GM19328 (cell line): Measurements from ENCODE around the gene PPP1R12A.
"Not testable (repeated sequence)": the region's sequence is repeated elsewhere in the genome, so short reads cannot be mapped to it uniquely, and the experiment has no call there.

Source experiments
- ATAC-seq: cut with Tn5 transposase; IDR thresholded peaks from one replicate; pipeline ENCODE4 v1.9.1; 2021; ENCODE audit warnings: mild to moderate bottlenecking, moderate library complexity; ENCODE audit not compliant: unreplicated experiment

PPP1R12A gene

DNA sequence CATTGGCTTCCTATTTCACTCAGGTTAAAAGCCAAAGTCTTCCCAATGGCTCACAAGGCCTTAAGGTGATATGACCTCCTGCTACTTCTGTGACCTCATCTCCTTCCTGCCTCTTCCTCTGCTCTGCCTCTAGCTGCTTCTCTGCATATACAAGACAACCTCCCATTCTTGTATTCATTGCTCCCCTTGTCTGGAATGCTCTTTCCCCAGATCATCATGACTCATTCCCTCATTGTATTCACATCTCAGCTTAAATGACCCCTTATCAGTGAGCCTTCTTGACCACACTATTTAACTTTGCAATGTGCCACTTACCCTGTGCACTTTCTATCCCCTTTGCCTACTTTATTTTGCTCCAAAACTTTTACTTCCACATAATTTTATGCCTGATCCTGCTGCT is 90.2 kb downstream of the PPP1R12A start:
- ATAC-seq = no peak

DNA sequence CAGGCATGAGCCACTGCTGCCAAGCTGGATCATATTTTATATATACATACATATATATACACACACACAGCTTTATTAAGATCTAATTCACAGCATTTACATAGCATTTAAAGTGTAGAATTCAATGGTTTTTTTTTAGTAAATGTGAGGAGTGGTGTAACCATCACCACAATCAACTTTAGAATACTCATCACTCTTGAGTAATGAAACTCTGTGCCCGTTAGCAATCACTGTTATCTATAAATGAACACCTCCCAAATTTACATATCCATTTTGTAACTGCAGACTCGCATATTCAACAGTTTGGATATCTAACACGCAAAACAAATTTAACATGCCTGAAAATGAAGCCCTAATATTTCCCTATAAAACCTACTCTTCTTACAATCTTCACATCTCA is 90.9 kb downstream of the PPP1R12A start:
- ATAC-seq = no peak

DNA sequence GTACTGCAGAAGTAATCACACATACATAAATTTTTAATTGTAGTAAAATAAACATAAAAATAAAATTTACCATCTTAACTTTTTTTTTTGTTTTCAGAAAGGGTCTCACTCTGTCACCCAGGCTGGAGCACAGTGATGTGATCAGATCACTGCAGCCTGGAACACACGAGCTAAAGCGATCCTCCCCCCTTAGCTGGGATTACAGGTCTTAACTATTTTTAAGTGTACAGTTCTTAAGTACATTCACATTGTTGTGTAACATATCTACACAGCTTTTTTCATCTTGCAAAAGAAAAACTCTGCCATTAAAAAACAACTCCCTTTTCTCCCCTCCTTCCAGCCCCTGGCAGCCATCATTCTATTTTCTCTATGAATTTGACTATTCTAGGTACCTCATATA is 92.3 kb downstream of the PPP1R12A start:
- no peak for ATAC-seq

DNA sequence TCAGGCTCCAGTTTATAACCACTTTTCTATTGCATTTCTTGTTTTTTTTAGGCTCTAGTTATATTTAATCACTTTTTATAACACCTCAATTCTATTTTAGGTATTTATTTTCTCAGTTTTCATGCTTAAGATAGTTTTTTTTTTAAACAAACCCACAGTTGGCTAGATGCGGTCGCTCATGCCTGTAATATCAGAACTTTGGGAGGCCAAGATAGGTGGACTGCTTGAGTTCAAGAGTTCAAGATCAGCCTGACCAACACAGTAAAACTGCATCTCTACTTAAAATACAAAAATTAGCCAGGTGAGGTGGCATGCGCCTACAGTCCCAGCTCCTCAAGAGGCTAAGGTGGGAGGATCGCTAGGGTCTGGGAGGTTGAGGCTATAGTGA is 93.0 kb downstream of the PPP1R12A start:
- ATAC-seq = no peak

DNA sequence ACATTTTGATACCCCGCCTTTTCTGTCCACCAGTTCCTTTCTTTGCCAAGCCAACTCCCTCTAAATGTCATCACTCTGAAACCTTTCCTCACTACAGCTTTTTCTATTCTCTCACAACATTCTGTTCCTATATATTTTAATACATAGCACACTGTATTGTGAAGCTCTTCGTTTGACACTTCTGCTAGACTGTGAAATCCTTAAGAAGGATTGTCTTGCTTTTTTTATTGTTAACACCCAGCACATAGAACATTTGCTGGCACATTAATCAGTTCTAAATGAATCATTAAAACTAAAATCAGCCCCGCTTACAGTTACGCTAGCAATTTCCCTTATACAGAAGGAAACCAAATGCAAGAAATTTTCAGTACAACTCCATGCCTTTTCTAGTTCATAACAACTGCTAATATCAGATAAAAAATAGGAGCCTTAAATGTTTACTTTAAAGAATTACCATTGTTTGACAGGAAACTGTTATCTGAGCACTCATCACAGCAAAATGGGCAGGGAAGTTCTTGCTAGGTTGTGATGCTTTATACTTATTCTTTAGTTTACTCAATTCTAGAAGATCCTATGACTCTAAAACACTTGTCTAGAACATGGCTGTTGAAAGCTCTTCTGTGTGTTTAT is 93.5 kb downstream of the PPP1R12A start:
- ATAC-seq = no peak

DNA sequence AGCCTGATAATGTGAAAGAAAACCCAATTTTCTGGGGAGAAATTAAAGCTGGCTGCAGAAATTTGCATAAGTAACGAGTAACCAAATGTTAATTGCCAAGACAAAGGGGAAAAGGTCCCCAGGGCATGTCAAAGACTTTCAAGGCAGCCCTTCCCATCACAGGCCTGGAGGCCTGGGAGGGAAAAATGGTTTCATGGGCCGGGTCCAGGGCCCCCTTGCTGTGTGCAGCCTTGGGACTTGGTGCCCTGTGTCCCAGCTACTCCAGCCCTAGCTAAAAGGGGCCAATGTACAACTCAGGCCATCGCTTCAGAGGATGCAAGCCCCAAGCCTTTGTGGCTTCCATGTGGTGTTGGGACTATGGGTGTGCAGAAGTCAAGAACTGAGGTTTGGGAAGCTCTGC is 96.5 kb downstream of the PPP1R12A start:
- ATAC-seq = no peak

DNA sequence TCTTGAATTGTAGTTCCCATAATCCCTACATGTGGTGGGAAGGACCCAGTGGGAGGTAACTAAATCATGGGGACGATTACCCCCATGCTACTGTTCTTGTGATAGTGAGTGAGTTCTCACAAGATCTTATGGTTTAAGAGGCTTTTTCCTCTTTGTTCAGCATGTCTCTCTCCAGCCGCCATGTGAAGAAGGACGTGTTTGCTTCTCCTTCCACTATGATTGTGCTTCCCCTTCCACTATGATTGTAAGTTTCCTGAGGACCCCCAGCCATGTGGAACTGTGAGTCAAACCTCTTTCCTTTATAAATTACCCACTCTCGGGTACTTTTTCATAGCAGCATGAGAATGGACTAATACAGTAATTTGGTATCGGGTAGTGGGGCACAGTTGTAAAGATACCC is 97.3 kb downstream of the PPP1R12A start:
- ATAC-seq = no peak

DNA sequence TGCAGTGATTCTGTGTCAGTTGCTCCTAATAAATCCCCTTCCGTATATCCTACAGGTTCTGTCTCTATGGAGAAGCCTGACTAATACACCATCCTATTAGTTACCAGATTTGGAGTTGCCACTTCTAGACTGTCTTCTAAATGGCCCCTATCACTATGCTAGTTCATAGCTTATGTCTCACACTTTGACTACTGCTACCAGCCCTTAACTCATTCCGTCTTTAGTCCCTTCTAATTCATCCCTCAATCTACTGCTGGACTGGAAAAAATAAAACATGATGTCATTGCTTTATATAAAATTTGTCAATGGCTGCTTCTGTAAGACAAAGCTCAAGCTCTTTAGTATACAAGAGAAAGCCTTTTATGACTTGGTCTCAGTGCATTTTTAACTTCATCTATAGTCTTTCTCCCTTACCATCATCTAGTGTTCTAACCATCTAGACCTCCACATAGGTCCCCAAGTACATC is 99.5 kb downstream of the PPP1R12A start:
- no peak for ATAC-seq

DNA sequence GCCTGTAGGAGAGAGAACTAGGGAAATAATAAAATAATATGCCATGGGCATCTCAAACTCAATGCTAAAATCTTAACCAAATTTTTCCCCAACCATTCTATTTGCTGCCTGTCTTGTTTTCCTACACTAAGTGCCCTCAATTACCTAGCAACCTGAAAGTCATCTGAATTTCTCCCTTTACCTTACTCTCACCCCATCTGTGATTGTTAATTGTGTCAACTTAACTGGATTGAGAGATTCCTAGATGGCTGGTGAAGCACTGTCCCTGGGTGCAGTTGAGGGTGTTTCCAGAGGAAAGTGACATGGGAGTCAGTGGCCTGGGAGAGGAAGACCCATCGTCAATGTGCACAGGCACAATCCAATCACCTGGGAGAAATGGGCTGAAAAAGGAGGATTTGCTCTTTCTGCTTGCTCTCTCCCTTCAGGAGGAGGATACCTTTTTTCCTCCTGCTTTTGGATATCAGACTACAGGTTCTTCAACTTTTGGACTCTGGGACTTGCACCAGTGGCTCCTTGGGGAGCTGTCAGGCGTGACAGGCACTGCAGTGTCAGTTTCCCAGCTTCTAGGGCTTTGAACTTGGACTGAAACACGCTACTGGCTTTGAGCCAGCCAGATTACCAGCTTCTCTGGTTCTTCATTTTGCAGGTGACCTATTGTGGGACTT is 100.1 kb downstream of the PPP1R12A start:
- no peak for ATAC-seq

DNA sequence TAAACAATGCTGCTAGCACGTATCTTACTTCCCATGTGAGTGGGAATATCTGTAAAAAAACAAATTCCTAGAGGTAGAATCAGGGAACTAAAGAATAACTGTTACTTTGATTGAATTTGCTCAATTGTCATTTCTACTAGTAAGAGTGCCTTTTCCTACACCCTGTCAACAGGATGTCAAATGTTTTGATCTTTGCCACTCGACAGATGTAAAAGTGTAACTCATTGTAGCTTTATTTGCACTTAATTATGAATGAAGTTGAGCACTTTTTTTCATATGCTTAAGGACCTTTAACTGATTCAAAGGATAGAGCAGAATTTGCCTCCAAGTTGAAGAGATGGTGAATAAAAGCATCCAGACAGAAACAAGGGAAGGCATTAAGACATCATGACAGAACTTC is 104.5 kb downstream of the PPP1R12A start:
- no peak for ATAC-seq

DNA sequence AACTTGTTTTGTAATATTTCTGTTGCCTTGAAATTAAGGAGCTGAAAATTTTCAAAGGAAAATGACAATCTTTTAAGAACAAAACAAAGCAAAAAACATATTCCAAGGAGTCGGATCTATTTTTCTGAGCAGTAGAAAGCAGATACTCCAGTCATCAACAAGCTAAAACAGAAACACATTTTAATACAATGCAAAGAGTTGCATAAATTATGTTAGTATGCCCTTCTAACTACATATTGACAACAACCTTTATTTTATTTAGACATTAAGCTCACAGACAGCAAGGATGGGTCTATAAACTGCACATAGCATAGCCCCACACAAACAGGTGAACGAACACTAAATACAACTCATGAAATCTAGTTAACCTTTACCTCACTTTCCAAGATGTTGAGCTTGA is 106.0 kb downstream of the PPP1R12A start:
- no peak for ATAC-seq

DNA sequence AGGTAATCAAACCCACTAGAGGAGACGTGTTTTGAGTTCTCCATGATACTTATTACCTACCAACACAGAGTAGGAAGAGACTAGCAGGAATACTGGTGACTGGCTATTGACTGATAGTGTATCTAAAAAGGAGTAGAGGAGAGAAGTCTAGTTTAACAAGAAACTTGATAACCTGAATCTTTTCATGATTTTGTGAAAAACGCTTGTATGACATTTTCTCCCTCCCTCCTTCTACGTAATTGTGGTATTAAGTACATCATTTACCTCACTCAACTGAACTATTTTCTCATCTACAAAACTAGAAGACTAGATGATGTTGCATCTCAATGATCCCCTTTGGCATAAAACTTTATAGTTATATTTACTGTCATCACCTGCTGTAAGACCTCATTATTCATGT is 107.4 kb downstream of the PPP1R12A start:
- ATAC-seq = no peak

DNA sequence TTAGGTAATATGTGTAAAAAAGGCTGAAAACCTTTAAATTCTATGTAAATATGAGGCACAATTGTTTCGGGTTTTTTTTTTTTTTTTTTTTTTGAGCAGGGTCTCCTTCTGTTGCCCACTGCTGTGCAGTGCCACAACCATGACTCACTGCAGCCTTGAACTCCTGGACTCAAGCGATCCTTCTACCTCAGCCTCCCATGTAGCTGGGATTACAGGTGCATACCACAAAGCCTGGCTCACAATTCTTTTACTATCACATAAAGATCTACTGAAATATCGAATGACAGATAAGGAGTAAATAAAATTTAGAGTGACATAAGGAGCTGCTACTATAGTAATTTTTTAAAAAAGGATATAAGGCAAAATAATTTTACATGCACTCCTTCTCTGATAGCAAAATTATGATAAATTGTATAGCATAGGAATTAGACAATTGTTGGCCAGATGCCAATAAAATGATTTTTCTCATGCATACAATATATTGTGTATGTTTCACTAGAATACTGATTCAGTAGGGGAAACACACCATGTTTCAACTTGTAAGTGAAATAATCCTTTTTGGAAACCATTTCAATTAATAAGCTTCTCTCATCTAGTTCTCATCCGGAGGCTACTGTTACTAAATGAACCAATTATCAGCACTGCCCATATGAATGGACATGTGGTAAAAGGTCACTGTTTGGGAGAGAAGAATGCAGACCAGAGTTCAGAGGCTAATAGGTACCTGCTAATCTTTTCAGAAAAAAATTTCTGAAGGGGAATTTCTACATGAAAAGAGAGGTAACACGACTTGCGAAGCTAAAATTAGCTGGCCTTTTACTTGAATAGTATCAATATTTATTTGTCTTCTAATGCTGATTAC is 108.4 kb downstream of the PPP1R12A start:
- no peak for ATAC-seq

DNA sequence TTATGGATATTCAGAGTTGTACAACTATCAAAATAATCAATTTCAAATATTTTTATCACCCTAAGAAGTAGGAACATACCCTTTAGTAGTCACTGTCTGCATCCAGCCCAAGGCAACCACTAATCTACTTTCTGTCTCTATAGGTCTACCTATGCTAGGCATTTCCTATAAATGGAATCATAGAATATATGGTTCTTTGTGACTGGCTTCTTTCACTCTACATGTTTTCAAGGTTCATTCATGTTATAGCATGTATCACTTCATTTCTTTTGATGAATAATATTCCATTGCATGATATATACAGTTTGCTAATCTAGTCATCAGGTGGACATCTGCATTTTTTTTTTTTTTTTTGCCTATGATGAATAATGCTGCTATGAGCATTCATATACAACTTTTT is 112.4 kb downstream of the PPP1R12A start:
- ATAC-seq = no peak

DNA sequence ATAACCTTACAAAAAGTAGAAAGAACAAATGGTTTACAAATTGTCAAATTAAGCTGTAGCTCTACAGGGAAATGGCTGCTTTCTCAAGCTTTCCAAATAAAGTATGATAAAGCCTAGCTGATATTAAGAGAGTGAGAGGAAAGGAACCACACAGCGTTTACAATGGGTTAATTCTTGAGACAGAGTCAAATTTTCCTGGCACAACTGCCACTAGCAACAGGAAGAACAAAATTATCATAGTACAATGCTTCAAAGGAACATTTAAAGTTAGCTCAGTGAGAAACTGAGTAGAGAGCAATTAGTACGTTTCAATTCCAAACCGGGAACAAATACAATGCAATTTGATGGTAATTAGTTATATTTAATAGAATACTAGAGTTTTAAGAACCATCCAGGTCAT is 116.0 kb downstream of the PPP1R12A start:
- ATAC-seq = no peak

DNA sequence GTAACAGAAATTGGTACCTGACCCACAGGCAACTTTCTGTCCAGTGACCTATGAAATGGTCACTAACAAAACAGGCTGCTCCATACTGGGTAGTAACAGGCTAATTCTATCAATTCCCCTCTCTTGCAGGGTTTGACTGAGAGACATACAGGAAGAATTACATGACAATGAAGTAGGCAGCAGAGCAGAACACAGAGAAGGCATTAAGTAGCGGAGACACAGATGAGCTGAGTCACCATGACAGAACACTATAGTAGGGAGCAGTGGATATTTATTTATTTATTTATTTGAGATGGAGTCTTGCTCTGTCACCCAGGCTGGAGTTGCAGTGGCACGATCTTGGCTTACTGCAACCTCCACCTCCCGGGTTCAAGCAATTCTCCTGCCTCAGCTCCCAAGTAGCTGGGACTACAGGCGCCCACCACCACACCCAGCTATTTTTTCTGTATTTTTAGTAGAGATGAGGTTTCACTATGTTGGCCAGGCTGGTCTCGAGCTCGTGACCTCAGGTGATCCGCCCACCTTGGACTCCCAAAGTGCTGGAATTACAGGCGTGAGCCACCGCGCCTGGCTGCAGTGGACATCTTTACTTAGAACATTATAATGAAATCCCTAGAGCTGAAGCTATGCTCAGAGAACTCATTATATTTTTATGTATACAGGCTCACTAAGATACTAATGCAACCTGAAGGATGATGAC is 150.4 kb downstream of the PPP1R12A start:
- not testable (repeated sequence) for ATAC-seq

DNA sequence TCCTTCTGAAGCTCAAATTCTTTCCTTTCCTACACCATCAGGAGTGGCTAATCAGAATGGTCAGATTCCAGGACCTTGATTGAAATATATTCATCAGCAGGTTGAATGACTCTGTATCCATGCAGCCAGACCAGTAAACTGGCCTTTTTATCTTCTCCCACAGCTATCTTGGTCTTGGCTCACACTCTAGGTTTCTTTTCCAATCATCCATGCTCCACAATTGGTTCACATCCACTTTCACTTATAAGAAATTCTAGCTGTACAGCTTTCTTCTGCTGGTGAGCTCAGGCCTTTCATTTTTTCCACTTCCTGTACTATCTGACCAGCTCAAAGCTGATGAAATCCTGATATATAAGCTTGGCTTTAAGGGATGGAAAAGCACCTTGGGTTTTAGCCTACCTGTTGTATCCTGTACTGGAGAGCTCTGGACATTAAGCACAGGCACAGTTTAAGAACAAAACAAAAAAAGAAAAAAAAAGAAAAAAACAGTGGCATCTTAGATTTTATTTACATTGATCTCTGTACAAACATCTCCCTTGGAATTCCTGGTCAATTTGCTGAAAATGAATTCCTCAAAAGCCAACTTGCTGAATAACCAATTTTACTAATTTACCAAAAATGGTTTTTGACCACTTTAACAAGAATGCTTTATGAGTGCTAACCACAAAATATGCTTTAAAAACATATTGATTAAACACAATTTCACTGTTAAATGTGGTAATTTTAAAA is 152.6 kb downstream of the PPP1R12A start:
- ATAC-seq = no peak

DNA sequence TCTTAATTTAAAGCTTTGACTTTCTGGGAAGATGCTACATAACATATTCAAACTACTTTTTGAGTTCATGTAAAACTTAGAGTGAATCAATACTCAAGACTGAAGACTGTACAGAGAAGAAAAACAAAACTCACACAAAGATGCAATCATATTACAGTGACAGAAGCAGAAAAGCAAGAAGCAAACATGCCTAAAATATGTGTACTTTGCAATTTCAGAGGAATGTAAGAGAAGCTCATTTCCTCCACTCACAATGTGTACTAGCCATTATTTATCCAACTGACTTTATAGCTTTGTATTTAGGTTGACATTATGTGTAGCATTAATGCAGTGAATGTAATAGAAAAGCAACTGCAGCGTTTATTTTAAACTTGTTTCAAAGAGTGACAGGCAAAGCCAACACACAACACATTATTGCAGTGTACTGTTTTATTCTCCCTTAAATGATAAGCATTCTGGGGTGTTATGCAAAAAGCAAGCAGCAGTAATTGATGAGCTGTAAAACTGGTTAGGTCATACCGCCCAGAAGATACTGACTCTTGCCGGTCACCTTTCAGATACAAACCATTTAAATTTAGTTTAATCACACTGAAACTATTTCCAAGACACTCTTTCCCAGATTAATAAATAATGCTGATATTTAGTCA is 156.0 kb downstream of the PPP1R12A start:
- ATAC-seq = no peak

DNA sequence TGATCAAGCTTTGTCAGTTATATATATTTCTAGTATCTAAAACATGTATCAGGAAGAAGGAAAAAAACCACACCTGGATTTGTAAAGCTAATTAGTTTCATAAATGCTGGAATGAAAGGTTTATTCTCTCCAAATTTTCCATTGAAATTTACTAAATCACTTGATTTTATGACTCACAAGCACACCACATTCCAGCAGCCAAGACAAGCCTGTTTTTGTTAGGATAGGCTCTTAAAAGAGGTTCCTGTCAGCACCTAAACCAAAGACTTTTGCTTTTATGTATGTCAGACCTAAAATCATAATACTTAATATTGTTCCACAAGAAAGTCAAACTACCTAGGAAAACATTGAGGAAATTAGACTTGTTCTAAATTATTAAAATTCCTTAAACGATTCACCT is 158.8 kb downstream of the PPP1R12A start:
- ATAC-seq = no peak

DNA sequence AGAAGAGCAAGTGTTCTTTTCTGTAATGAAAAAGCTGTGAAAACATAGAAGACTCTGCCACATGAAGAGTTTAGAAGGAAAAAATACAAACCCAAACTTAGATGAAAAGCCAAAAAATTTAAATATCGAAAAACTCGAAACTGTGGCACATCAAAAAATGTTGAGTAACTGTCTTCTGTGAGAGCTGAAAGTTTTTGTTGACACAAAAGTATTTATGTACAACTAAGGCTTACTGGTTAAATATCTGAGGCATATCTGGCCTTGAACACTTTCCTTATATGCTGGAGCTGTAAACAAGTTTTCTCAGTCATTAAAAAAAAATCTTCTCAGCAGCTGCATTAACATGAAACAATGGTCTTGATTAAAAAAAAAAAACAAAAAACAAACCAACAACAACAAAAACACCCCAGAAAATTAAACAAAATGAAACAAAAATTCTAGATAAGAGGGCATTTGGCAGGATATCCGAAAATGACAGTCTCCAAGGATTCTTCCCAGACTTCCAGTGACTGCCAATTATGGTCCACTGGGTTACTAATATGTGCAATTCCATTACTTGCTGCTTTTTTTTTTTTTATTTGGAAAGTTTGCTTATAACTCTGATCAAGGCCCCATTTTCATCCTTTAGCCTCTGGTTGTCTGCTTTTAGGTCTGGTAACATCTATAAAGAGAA is 159.4 kb downstream of the PPP1R12A start:
- ATAC-seq = no peak
